ENCODE results near the gene SNED1.

DNA sequence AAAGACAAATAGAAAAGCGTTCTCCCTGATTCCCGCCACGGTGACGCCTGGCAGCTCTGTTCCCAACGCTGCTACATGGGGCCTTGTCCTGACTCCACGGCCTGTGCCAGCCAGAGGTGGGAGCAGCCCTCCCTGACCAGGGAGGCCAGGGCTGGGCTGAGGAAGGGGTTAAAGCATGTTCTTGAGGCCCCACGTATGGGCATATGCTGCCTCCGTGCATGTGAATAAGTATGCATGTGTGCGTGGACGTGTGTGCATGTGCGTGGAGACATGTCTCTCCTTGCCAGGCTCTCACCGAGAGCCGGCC lies 1.6 kb upstream of the SNED1 start:
- TF ChIP-seq, protein P1, sequence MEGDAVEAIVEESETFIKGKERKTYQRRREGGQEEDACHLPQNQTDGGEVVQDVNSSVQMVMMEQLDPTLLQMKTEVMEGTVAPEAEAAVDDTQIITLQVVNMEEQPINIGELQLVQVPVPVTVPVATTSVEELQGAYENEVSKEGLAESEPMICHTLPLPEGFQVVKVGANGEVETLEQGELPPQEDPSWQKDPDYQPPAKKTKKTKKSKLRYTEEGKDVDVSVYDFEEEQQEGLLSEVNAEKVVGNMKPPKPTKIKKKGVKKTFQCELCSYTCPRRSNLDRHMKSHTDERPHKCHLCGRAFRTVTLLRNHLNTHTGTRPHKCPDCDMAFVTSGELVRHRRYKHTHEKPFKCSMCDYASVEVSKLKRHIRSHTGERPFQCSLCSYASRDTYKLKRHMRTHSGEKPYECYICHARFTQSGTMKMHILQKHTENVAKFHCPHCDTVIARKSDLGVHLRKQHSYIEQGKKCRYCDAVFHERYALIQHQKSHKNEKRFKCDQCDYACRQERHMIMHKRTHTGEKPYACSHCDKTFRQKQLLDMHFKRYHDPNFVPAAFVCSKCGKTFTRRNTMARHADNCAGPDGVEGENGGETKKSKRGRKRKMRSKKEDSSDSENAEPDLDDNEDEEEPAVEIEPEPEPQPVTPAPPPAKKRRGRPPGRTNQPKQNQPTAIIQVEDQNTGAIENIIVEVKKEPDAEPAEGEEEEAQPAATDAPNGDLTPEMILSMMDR (IDR thresholded peaks at IDR 0.05): no peak
- TF ChIP-seq EZH2 (IDR thresholded peaks at IDR 0.05): no peak
- no peak for TF ChIP-seq EZH2phosphoT487 (IDR thresholded peaks at IDR 0.05)
